Prostate gland (tissue), 2 donors: ENCODE results near the gene ZNRF3.

ENCODE experiments used
- CTCF ChIP-seq, 4 experiments: fragments of 200-600 bp in 2 of 4; fragments of 450-650 bp in 2 of 4; sonication (generic) in 2 of 4; IDR thresholded peaks; 1 replicate in 3 of 4; 2 replicates in 1 of 4; pipeline ENCODE4 v1.5.1; 2016 to 2019; ENCODE audit warnings: antibody characterized with exemption in 4 of 4, mild to moderate bottlenecking in 2 of 4, moderate library complexity in 2 of 4
- POLR2A ChIP-seq: fragments of 450-650 bp; IDR thresholded peaks from one replicate; pipeline ENCODE4 v1.6.1; 2016; ENCODE audit warnings: antibody characterized with exemption, mild to moderate bottlenecking

GRCh38 chr22:28915969-28916368 is 32.6 kb downstream of the ZNRF3 start:
- TF ChIP-seq CTCF (IDR thresholded peaks at IDR 0.05) (no peak), POLR2A (no peak)
